ENCODE data around the gene GATA5. TPM values are rescaled to one million over a fixed set of nuclear protein-coding genes. Genes with fewer than 3 reads are reported as not detected.
"Not testable (repeated sequence)": the region's sequence is repeated elsewhere in the genome, so short reads cannot be mapped to it uniquely, and the experiment has no call there.

Gene GATA5
- total RNA-seq, 1 donor from 2014 or later = 0.22 TPM

DNA sequence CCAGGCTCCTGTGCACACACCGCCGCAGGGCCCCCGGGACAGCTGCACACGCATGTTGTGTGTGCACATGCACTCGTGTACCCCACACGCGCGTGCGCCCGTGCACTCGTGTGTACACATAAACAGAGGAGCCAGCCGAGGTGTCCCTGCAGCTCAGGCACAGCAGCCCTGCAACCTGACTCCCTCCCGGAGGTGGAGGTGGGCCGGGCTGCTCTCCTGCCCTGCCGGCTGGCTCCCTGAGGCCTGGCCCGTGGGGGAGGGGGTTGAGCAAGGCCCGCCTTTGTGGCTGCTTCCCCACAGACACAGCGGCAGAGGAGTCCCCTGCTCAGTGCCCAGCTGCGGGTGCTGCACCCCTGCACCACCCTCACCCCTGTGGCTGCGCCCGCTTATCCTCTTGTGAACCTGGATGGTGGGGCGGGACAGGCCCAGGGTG is 49.1 kb downstream of the GATA5 start:
- DNase-seq (ENCODE audit: low spot score) (no peak), ATAC-seq (no peak)
- intact Hi-C loops (cut with DNase I) = no loop called here

DNA sequence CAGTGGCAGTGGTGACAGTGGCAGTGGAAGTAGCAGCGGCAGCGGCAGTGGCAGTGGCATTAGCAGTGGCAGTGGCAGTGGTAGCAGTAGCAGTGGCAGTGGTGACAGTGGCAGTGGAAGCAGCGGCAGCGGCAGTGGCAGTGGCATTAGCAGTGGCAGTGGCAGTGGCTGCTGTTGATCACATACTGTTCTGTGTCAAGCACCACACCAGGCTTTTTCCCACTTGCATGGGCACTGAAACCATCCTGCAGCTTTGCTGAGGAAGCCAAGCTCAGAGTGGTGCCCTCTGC is 49.8 kb downstream of the GATA5 start:
- intact Hi-C loops (cut with DNase I); DNase-seq (ENCODE audit: low spot score); ATAC-seq: not testable (repeated sequence)

- DNase-seq (ENCODE audit: low spot score) = no peak
- no peak for ATAC-seq
- intact Hi-C loops (cut with DNase I) = no loop called here
These were observed 50.3 kb downstream of the GATA5 start for GRCh38 chr20:62425281-62426058.

DNA sequence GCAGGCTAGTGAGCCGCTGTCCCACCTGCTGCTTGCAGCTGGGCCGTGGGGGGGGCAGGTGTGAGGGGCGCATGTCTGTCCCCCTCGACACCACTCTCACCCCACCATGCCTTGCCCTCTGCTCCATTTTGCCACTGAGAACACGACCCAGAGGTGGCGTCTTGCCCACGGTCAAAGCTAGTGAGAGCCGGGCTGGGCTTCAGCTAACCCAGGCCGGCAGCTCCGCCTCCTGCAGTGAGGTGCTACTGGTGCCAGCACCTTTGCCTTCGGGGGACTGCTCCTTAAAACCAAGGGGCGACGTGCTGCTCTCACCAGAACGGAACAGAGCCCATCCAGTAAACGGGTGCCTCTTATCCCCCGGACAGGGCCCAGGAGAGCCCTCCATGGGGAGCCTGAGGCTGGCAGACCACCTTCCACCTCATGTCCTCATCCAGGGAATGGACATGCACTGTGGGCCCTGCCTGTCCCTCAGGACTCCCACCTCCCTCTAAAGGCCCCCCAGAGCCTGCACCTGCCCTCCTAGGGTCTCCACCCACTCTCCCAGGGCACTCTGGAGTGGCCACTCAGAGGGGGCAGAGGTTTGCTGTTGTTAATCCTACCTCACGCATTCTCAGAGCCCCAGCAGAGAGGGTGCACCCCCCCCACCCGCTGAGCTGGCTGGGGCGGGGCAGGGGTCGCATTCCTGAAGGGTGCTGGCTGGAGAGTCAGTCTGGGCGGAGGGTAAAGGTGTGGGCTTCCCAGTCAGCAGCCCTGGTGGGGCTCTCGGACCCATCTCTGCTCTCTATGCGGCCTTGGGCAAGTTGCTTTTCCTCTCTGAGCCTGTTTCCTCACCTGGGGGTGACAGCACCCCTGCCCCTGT is 51.3 kb downstream of the GATA5 start:
- DNase-seq (ENCODE audit: low spot score) = no peak
- intact Hi-C loops (cut with DNase I) = no loop called here
- no peak for ATAC-seq

- intact Hi-C loops (cut with DNase I) = no loop called here
- no peak for DNase-seq (ENCODE audit: low spot score)
- no peak for ATAC-seq
These were observed 52.5 kb downstream of the GATA5 start for GRCh38 chr20:62423326-62423706.

DNA sequence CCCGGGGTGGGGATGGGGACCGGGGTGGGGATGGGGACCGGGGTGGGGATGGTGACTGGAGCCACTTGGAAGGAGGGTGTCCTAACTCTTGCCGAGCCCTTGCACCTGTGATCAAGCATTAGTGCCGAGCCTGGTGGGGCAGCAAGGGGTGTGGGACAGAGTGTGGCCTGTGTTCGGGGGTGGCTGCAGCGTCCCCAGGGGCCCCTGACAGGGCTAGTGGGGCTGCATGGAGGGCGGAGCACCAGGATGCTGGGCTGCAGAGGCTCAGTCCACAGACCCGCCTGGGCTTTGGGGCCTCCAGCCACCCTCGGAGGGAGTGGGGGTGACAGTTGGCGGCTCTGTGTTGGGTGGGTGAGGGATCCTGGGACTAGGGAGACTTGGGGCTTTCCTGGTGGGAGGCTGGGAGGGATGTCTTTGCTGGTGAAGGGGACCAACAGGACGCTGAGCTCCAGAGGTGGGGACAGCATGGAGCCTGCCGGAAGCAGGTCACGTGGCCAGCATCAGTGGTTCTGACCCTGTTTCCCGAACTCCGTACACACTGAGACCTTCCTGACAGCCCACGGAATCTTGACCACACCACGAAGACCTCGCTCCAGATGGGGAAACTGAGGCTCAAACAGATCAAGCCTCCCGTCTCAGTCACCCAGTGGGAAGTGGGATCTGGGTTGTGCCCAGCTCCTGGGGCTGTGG is 53.0 kb downstream of the GATA5 start:
- ATAC-seq = no peak
- intact Hi-C loops (cut with DNase I) = no loop called here
- DNase-seq (ENCODE audit: low spot score) = no peak

DNA sequence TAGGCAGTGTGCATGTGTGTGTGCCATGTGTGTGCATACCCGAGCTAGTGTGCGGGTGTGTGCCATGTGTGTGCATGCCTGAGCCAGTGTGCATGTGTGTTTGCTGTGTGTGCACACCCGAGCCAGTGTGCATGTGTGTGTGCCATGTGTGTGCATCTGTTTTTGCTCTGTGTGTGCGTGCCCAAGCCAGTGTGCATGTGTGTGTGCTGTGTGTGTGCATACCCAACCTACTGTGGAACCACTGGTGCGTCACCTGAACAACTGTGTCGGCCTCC is 54.1 kb downstream of the GATA5 start:
- ATAC-seq (no peak), DNase-seq (ENCODE audit: low spot score) (no peak)
- intact Hi-C loops (cut with DNase I) = no loop called here

GRCh38 chr20:62420846-62421715 is 54.7 kb downstream of the GATA5 start:
- intact Hi-C loops (cut with DNase I) = no loop called here

GRCh38 chr20:62419759-62420158 is 56.0 kb downstream of the GATA5 start:
- ATAC-seq (no peak), DNase-seq (ENCODE audit: low spot score) (no peak)
- intact Hi-C loops (cut with DNase I) = no loop called here

More at GRCh38 chr20:62420846-62421715, 54.7 kb downstream of the GATA5 start:
- no peak for ATAC-seq
- DNase-seq (ENCODE audit: low spot score) = no peak

- no peak for ATAC-seq
- intact Hi-C loops (cut with DNase I) = no loop called here
- no peak for DNase-seq (ENCODE audit: low spot score)
These were observed 56.9 kb downstream of the GATA5 start for GRCh38 chr20:62418709-62419487.

GRCh38 chr20:62417981-62418708 is 57.6 kb downstream of the GATA5 start:
- intact Hi-C loops (cut with DNase I) = no loop called here

GRCh38 chr20:62416651-62417637 is 58.9 kb downstream of the GATA5 start:
- DNase-seq (ENCODE audit: low spot score) = no peak
- no peak for ATAC-seq
- intact Hi-C loops (cut with DNase I) = no loop called here

More at GRCh38 chr20:62417981-62418708, 57.6 kb downstream of the GATA5 start:
- DNase-seq (ENCODE audit: low spot score) = no peak
- ATAC-seq = no peak

DNA sequence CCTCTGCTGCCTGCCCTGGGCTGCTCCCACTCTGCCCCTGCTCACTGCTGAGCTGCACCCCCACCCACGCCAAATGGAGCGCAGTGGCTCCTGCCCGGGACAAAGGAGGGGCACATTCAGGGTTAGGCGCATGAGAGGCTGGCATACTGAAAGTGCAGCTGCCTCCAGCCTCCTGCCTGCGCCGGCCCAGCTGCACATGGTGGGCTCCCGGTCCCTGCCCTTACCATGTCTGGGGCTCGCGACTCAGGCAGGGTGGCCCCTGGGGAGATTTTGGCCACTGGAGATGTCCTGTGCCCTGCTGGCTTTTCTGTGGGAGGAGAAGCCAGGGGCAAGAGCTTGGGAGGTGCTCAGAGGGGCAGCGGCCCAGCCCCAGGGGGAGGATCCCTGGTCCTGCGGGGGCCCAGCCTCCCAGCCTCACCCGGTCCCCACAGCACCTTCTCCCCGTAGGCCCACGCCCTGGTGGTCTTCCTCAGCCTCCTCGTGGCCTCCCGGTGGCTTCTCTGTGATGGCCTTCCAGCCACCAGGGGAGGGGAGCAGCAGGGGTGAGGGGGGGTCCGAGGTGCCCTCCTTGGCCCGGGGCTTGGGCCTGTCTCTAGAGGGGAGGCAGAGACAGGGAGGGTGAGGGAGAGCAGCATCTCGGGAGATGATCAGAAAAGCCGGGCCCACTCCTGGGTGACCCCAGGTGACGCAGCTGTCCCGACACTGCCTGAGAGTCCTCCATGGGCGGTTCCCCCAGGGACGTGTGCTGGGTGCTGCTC is 60.3 kb downstream of the GATA5 start:
- intact Hi-C loops (cut with DNase I) = no loop called here
- ATAC-seq = no peak
- no peak for DNase-seq (ENCODE audit: low spot score)

DNA sequence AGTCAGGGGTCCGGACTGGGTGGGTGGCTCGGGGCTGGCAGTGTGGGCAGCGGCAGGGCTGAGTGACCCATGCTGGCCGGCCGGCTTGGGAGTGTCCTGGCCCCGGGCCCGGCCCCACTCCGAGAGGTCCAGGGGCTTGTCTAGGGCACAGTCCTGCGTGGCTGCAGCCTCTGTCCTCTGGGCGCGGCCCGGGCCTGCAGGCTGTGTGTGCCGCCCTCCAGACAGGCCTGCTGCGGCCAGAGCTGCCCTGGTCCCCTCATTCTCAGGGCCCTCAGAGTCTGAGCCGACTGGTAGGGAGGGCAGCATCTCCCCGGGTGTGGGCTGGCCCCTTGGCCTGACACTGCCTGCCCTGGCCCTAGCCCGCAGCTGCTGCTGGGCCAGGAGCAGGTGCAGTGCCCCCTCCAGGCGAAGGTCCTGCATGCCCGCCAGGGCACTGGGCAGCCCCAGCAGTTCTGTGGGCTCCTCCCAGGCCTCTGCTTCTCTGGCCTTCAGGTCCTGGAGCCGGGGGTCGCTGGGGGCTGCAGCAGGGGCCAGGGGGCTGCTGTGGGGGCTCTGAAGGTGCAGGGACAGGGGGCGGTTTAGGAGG is 61.8 kb downstream of the GATA5 start:
- DNase-seq (ENCODE audit: low spot score) (no peak), ATAC-seq (no peak)
- intact Hi-C loops (cut with DNase I) = no loop called here
